ENCODE data around the gene COL9A3.

COL9A3 gene

GRCh38 chr20:62816884-62817873 lies at the start of gene COL9A3:
TSS of gene COL9A3 (plus strand) at chr20:62817050. CDS start at chr20:62817065, 15 bp downstream.
- ATAC-seq, result peak; percentile 19

GRCh38 chr20:62768234-62768546 lies 48.7 kb upstream of the COL9A3 start:
- ATAC-seq (no peak), DNase-seq (no peak)
- H3K9me3 Mint-ChIP-seq, result no peaks in the 10 kb centered on the region
- no peaks in the 10 kb centered on the region for H3K27me3 Mint-ChIP-seq
- peak overlapping the region in 1 of 2 donors; percentile 58 for H3K27ac Mint-ChIP-seq
- peaks cover 56% of the 10 kb centered on the region for H3K4me1 Mint-ChIP-seq
- no peak overlapping the region for H3K4me3 Mint-ChIP-seq

More at GRCh38 chr20:62816884-62817873, at the start of gene COL9A3:
- peak within 1 kb of the TSS; percentile 54 to 56 for H3K4me3 Mint-ChIP-seq
- H3K9me3 Mint-ChIP-seq, result no peaks in the 10 kb centered on the region
- peaks cover 21% of the 10 kb centered on the region for H3K4me1 Mint-ChIP-seq
- peaks cover 57% of the 10 kb centered on the region for H3K27me3 Mint-ChIP-seq
- DNase-seq, result no peak
- peak within 1 kb of the TSS in 1 of 2 donors; percentile 48 for H3K27ac Mint-ChIP-seq

- Mint-ChIP-seq H3K27ac (no peak overlapping the region), H3K4me1 (peaks cover 61% of the 10 kb centered on the region), H3K27me3 (no peaks in the 10 kb centered on the region), H3K4me3 (no peak overlapping the region), H3K9me3 (no peaks in the 10 kb centered on the region)
- DNase-seq (no peak), ATAC-seq (no peak)
Observed at GRCh38 chr20:62768551-62769287, 48.1 kb upstream of the COL9A3 start.

GRCh38 chr20:62769346-62770071 lies 47.3 kb upstream of the COL9A3 start:
- H3K4me3 Mint-ChIP-seq, result no peak overlapping the region
- no peak overlapping the region for H3K27ac Mint-ChIP-seq
- H3K9me3 Mint-ChIP-seq, result no peaks in the 10 kb centered on the region
- no peak for DNase-seq
- H3K4me1 Mint-ChIP-seq, result peaks cover 69% of the 10 kb centered on the region
- no peaks in the 10 kb centered on the region for H3K27me3 Mint-ChIP-seq
- no peak for ATAC-seq

GRCh38 chr20:62770111-62770910 lies 46.5 kb upstream of the COL9A3 start:
- Mint-ChIP-seq H3K27me3 (no peaks in the 10 kb centered on the region), H3K9me3 (no peaks in the 10 kb centered on the region), H3K27ac (no peak overlapping the region), H3K4me1 (peaks cover 77% of the 10 kb centered on the region), H3K4me3 (no peak overlapping the region)
- peak; percentile 51 for ATAC-seq
- no peak for DNase-seq

GRCh38 chr20:62770916-62771315 lies 45.9 kb upstream of the COL9A3 start:
- ATAC-seq, result no peak

DNA sequence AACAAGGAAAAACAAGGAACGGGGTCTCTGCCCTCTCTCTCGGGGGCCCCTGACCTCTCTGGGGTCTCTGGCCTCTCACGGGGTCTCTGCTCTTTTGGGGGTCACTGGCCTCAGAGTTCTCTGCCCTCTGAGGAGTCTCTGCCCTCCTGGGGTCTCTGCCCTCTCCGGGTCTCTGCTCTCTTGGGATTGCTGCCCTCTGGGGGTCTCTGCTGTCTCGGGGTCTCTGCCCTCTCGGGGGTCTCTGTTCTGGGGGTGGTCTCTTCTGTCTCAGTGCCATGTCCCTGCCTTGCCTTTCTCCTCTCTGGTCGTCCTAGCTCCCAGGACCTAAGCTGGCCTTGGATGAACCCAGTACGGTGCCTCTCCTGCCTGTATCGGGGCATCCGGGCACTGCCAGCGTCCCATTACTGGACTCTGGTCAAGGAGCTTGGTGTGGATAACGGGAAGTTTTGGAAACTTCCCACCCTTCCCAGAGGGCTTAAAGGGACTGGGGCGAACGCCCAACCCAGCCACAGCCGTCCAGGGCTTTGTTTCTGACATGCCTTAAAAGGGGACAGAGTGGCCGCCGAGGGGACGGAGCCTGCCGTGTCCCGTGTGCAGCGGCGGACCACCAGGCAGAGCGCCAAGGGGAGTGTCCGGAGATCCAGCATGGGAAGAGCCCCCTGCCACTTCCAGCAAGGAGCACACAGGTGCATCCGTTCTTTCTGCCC lies 45.3 kb upstream of the COL9A3 start:
- no peak for ATAC-seq
- no peak overlapping the region for H3K27ac Mint-ChIP-seq
- peaks cover 87% of the 10 kb centered on the region for H3K4me1 Mint-ChIP-seq
- no peak for DNase-seq
- no peaks in the 10 kb centered on the region for H3K9me3 Mint-ChIP-seq
- H3K27me3 Mint-ChIP-seq, result no peaks in the 10 kb centered on the region
- no peak overlapping the region for H3K4me3 Mint-ChIP-seq

More at GRCh38 chr20:62770916-62771315, 45.9 kb upstream of the COL9A3 start:
- Mint-ChIP-seq H3K9me3 (no peaks in the 10 kb centered on the region), H3K4me1 (peaks cover 83% of the 10 kb centered on the region), H3K27ac (no peak overlapping the region), H3K4me3 (no peak overlapping the region), H3K27me3 (no peaks in the 10 kb centered on the region)
- no peak for DNase-seq

DNA sequence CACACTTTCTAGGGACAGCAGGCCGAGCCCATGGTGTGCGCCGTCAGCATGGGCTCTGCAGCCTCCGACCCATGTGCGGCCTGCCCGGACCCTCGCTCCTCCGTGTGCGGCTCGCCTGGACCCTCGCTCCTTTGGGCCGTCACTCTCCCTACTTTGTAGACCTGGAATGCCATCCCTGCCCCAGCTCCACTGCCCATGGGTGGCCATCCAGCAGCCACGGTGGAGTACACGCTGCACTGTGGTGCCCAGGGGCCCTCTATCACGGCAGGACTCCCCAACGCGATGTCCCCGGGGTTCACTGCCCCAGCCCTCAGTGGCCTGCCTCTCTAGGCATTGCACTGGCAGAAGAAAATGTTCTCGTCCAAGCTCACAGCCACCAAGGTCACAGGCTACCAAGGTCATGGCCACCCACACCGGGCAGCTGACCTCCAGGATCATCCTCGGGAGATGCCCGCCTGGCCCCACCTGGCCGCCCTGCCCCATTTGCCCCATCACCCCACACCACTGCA lies 44.7 kb upstream of the COL9A3 start:
- Mint-ChIP-seq H3K9me3 (no peaks in the 10 kb centered on the region), H3K27ac (peak overlapping the region in 1 of 2 donors; percentile 79), H3K4me3 (no peak overlapping the region), H3K4me1 (peaks cover 87% of the 10 kb centered on the region), H3K27me3 (no peaks in the 10 kb centered on the region)
- ATAC-seq (no peak), DNase-seq (no peak)

DNA sequence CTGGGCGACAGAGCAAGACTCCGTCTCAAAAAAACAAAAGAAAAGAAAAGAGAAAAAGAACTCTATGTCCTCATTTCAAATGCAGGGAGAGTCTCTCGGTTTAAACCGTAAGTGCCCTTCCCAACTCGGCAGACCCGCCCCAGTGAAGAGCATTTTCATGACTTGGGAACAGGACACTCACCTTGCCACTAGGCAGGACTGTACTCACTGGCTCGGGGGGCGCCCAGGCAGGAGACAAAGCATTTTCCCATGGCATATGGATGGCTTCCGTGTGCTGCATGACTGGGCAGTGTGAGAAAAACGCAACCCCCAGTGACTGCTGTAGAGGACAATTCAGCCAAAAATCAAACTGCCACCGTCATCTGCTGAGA lies 44.2 kb upstream of the COL9A3 start:
- peak overlapping the region in 1 of 2 donors; percentile 79 for H3K27ac Mint-ChIP-seq
- no peak for ATAC-seq
- H3K27me3 Mint-ChIP-seq, result no peaks in the 10 kb centered on the region
- no peak overlapping the region for H3K4me3 Mint-ChIP-seq
- DNase-seq, result no peak
- no peaks in the 10 kb centered on the region for H3K9me3 Mint-ChIP-seq
- peaks cover 87% of the 10 kb centered on the region for H3K4me1 Mint-ChIP-seq

- Mint-ChIP-seq H3K9me3 (no peaks in the 10 kb centered on the region), H3K4me3 (no peak overlapping the region), H3K4me1 (peaks cover 84% of the 10 kb centered on the region), H3K27me3 (no peaks in the 10 kb centered on the region), H3K27ac (peak overlapping the region in 1 of 2 donors; percentile 79)
- DNase-seq, result no peak
- ATAC-seq, result no peak
Observed at GRCh38 chr20:62772990-62773844, 43.6 kb upstream of the COL9A3 start.

DNA sequence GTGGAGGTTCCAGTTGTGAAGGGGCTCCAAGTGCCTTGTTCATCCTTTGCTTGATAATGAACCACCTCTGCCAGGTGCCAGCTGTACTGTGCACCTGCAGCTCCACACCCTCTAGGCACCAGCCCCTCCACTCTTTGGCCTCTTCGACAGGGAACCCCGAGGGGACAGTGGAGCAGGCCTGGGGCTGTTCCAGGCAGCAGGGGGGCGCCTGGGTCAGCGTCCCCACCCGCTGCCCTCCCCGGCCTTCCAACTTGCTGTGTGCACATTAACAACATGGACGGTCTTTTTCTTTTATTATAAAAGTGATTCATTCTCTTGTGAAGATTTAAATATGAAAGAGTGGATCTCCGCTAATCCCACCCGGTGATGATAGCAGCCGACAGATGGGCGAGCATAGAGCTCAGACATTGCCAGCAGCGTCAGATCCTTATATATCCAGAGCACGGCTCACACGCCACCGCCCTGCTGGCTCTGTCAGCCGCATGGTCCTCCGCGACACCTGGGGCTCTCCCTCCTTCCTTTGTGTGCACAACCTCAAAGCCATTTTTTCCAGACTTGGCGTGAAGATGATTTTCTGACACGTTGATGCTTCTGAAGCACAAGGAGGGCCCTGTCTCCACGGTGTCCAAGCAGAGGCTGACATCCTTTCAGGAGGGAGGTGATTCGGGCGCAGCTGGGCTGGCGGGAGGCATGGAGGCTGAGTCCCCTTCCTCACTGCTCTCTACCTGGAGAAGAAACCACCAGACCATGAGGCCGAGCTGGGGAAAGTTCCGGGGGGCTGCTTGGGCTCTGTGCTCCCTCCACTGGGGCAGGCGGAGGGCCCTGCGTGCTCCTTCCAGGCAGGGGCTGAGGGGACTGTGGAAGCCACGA lies 42.8 kb upstream of the COL9A3 start:
- H3K9me3 Mint-ChIP-seq, result no peaks in the 10 kb centered on the region
- DNase-seq, result no peak
- no peak for ATAC-seq
- H3K4me3 Mint-ChIP-seq, result peak overlapping the region in 1 of 2 donors; percentile 8
- peaks cover 80% of the 10 kb centered on the region for H3K4me1 Mint-ChIP-seq
- H3K27ac Mint-ChIP-seq, result peak overlapping the region in 1 of 2 donors; percentile 42
- H3K27me3 Mint-ChIP-seq, result no peaks in the 10 kb centered on the region

- no peaks in the 10 kb centered on the region for H3K9me3 Mint-ChIP-seq
- H3K27ac Mint-ChIP-seq, result peak overlapping the region in 1 of 2 donors; percentile 70
- peaks cover 75% of the 10 kb centered on the region for H3K4me1 Mint-ChIP-seq
- no peak for ATAC-seq
- no peaks in the 10 kb centered on the region for H3K27me3 Mint-ChIP-seq
- no peak for DNase-seq
- peak overlapping the region in 1 of 2 donors; percentile 8 for H3K4me3 Mint-ChIP-seq
Observed at GRCh38 chr20:62774762-62775161, 42.1 kb upstream of the COL9A3 start.

DNA sequence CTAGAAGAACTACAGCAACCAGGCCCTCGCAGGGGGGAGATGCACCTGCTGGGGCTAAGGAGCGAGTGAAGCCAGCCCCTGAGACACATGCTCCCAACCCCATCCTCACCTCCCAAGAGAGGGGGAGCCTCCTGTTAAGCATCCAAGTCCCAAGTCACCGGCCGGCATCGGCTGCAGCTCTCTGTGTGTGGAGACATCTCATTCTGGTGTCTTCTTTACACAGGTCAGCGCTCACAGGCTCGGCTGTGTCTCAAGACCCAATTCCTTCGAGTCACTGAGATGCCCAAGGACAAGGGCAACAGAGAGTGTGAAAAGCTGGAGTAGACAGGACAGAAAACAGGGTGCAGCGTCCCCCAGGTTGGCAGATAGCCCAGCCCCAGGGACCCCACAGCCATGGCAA lies 41.6 kb upstream of the COL9A3 start:
- no peak for ATAC-seq
- Mint-ChIP-seq H3K27me3 (no peaks in the 10 kb centered on the region), H3K4me1 (peaks cover 75% of the 10 kb centered on the region), H3K4me3 (no peak overlapping the region), H3K27ac (peak overlapping the region in 1 of 2 donors; percentile 19), H3K9me3 (no peaks in the 10 kb centered on the region)
- DNase-seq, result no peak
